Nucleus accumbens (tissue), 56 donors: ENCODE measurements around the gene LRCH1.

ENCODE experiments used
- DNase-seq, 56 donors: peaks; one replicate each; lab custom pipeline; 2025; lab: John Stamatoyannopoulos, UW

The LRCH1 gene

DNA sequence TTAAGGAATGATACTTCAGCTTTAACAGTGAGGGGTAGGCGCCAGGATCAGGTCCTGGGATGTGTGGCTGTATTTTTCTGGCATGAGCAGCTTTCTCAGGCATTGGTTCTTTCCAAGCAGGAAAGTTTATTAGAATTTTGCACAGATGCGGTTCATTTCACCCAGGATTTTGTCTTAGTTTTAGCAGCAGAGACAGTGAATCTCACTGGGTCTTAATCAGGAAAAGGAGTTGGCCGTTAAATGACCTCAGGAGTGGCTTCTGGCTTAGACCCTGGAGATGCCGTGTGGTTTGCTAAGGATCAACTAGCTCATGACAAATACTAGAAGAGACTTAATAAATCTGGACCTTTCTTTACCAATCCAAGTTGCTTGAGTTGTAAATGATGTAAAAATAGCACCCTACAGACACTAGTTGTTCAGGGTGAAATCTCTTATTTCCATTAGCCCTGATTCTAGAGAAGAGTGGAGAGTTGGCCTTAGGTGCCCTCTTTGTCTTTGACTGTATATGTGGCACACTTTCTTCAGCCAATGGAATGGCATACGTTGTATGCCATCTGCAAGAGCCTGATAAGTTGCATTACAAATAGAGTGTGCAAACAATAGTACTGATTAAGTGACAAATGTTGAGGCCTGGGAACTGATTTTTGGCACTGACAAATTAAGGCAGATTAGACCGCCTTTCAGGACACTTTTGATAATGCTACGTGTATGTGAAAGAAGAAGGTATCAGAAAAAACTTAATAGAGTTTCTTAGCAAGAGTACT lies 34.0 kb downstream of the LRCH1 start:
- no peak for DNase-seq

DNA sequence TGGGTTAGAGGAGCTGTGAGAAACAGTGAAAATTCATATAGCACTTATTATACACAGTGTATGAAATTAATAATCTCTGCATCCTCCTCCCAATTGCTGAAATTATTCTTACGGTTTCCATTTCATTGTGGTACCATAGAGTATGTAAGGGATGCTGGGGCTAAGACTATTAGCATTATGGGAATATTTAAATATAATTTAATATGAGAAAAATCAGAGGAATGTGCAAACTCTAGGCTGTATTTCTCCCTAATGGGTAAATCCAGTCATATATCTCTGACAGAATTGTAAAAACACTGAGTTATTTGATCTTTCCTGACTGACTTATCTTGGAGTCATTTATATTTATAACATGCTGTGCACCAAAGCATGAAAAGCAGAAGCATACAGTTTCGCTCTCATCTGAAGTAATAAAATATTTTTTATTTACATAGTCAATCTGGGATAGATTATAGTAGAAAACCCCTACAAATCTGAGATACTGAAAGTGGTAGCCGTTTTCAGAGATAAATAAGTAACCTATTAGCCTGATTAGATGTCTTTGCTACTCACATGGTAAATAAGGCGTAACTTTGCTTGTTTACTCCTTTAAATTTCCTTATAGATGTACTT lies 34.9 kb downstream of the LRCH1 start:
- no peak for DNase-seq

DNA sequence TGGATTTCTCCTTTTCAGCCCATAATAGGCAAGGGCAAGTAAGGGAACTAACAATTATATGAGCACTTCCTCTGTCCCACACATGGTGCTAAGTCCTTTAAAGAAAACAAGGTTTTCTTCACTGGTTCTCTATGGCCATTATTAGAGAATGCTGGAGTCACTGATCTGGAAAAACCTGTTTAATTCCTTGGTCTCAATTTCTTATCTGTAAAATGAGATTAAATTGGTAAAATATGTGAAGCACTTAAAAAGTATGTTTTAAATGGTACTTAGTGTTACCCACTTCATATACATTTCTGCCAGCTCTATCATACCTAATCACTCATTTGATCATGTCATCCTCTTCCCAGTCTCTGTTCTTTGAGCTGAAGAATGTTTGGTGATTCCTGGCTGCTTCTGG lies 39.4 kb downstream of the LRCH1 start:
- no peak for DNase-seq

DNA sequence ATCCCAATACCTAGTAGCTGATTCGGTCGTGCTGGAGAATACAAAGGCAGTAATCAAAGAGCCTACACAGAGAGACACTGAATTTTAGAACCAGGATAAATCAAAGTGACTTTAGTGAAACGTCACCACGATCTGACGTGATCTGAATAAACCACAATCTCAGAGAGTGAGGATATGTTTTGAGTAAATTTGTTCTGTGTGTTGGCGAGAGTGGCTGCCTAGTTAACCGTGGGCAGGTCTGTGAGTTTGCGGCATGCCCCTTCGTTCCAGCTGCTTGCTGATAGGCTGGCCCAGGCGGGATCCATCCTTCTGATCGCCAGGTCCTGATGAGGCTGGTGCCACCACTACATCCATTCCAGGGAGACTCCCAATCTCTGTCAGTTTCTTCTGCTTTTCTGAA lies 40.4 kb downstream of the LRCH1 start:
- no peak for DNase-seq

DNA sequence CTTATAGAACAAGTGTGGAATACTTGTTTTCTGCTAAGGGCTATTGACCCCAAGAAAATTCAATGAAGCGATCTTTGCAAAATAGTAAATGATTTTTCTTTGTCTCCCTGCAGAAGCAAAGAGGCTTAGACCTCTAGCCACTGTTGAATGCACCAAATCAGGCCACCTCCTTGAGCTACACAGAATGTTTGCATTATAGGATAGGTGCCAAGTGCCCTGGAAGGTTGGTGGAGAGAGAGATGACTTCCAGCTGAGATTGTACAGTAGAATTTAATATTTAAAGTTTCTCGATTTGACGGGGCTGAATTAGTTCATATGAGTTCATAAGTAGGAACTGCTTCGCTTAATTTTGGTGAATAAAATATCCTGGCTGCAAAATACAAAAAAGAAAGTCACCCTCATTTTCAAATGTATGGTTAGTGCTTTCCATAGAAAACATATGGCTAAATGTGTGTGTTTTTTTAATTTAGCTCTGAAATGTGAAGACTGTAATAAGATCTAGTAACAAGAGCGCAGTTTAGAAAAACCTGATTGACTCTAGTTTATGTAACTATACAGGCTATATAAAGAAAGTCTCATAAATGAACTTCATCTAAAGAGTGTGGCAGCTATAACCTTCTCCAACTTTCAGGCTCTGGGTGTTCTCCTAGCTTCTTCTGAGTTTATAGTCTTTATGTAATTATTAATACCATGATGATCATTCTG lies 41.6 kb downstream of the LRCH1 start:
- DNase-seq: no peak

DNA sequence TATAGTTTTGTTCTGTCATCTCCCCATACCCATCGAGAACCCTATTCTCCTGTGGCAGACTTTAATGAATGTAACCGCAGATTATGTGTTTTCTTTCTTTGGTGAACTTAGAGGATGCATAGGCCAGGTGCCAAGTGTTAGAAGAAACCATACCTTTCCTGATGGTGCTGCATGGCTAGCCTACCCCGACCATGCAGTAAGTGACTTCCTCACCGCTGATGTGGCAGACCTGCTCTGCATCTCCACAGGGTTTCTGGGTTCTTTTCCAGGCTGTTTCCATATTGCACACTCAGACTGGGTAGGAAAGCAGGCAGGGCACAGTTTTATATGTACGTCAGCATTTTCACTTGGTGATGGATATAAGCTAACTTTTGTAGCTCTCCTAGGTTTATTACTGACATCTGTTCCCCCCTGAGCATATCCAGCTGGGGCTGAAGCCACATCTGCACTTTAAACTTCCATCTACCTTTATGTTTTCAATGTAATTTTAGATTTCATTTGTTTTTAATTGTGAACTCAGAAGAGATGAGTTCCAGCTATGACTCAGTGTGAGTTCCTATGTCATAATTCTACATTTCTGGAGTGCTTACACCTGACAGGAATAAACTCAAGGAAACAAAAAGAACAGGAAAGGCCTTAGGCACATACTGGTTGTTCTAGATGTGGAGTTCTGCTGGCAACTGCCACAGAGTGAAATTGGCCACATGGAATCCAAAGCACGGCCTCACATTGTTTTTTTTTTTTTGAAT lies 42.3 kb downstream of the LRCH1 start:
- no peak for DNase-seq

DNA sequence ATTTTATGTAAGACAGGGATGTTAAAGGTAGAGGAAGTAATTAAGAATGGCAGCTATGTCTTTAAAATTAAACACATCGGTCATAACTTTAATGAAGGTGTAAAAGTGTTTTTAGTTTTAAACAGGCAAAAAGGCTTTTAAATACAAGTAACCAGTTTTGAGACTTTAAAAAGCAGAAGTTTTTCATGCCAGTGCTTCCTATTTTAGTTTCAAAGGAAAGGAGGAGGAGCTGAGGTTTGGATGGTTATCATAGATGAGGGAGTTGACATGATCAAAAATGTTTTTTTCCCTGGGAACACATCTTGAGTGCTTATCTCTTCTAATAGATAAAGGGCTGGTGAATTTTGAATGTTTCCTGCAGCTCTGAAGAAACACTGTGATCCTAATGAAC lies 42.9 kb downstream of the LRCH1 start:
- DNase-seq: no peak

DNA sequence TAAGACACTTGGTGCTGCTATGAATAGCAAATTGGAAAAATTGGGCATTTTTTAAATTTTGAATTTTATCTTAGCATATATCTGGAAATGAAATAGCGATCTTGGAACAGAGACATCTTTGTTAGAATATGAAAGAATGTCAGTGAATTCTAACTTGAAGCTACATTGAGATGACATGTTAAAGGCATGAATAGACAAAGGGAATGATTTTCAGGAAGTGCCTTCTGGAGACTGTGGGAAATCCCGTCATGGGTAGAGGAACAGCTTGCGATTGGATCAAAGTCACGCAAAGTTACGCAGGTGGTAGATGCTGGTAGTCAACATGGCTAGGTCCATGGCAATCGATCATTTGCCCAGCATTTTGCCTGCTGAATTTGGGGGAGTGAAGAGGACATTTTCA lies 43.5 kb downstream of the LRCH1 start:
- DNase-seq: no peak

DNA sequence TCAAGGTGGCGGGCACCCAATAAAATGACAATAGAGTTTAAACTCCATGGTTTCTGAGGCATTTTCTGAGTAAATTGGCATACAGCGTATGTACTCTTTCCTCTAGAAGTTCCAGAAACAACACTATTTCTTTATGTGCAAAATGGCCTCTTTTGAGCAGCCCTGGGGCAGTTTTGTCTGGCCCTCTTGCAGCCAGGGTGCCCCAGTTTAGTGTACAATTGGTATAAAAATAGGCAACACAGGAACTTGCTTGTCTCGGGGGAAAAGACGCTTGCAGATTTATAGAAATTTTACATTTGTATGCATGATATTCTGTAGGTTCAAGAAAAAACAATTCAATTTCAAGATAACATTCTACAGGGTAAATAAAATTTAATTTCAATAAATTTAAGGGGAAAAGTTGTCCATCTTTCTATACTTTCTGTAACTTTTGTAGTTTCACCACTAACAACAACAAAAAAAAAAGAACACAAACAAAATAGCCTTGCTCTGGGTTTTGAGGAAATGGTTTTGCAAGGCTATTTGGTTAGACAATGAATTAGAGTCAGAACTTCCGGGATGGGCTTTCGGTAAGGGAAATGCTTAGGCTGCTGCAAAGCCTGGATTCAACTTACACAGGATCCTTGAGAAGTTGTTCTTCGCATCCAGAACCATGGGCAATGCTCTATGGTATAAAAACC lies 45.3 kb downstream of the LRCH1 start:
- no peak for DNase-seq

DNA sequence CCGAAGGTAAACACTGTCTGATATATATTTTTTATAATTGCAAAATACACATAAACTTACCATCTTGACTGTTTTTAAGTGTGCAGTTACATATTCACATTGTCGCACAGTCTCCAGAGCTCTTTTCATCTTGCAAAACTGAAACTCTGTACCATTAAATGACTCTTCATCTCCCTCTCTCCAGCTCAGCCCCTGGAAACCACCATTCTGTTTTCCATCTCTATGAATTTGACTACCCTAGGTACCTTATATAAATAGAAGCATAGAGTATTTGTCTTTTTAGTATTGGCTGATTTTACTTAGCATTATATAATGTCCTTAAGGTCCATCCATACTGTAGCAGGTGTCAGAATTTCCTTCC lies 45.8 kb downstream of the LRCH1 start:
- DNase-seq: no peak

DNA sequence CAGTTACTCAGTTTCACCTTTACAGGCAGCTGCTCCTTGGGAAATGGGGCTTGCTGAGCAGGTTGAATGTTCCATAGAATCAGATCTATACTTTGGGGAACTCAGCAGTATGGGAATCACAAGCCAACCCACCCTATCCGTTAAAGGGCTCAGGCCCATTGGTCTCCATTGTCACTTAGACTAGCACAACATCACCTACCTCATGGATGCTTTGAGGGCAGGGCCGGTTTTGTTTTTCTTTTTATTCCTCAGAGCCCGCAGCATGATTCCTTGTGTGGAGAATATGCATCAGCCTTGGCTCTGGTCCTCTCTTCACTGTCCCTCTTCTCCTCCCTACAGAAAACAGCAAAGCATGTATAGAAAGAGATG lies 48.0 kb downstream of the LRCH1 start:
- no peak for DNase-seq

DNA sequence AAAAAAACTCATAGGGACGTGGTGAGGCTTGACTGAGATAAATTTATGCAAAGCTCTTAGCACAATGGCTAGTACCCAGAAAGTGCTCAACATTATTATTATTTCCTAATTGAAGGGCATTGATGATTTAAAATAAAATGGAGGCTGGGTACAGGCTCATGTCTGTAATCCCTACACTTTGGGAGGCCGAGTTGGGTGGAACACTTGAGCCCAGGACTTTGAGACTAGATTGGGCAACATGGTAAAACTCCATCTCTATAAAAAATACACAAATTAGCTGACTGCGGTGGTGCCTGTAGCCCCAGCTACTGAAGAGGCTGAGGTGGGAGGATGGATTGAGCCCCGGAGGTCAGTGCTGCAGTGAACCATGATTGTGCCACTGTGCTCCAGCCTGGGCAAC lies 49.6 kb downstream of the LRCH1 start:
- no peak for DNase-seq

DNA sequence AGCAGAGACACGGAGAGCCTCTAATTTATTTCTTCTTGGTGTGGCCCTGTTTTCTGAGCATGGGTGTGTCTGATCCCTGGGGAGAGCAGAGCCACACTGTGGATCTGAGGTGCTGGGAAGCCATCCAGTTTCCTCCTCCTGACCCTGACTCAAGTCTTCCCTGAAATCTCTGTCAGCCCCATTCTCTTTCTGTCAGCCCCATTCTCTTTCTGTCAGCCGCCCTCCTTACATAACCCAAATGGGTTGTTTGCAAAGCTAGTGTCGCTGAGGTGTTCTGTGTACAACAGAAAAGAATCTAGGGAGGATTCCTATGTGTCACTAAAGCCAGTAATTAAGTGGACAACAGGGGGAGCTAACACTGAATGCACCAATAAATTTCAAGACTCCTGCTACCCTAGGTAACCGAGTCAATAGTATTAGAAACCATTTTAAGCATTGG lies 50.2 kb downstream of the LRCH1 start:
- no peak for DNase-seq

DNA sequence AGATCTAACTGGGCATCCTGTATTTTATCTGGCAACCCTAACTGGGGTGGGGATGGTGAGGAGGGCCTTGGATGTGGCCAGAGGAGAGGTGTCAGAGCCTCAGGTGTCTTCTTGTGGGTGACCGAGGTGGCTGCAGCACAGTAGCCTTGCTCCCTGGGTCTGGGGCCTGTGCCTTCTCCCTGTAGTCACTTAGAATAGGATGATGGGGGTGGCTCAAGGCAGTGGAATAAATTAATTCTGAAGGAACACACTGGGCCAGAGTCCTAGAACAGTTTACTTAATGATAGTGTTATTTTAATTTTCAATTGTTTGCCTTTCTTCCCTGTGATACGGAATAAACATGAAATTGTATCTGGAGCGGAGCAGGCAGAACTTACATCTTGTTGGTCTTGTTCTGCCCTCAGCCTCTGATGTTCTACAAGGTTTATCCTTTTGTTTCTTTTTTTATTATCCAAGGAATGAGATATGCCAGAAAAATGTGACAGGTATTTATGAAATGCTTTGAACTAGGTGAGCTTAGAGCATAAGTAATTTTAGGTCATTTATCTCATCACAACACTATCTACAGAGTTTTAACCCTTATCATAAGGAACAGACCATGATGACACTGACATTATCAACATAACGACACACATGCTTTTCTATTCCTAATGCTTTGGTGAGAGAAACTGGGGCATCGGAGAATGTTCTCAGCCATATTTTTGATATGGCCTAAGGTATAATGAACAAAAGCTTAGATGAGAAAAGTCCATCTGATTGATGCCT lies 51.4 kb downstream of the LRCH1 start:
- no peak for DNase-seq

DNA sequence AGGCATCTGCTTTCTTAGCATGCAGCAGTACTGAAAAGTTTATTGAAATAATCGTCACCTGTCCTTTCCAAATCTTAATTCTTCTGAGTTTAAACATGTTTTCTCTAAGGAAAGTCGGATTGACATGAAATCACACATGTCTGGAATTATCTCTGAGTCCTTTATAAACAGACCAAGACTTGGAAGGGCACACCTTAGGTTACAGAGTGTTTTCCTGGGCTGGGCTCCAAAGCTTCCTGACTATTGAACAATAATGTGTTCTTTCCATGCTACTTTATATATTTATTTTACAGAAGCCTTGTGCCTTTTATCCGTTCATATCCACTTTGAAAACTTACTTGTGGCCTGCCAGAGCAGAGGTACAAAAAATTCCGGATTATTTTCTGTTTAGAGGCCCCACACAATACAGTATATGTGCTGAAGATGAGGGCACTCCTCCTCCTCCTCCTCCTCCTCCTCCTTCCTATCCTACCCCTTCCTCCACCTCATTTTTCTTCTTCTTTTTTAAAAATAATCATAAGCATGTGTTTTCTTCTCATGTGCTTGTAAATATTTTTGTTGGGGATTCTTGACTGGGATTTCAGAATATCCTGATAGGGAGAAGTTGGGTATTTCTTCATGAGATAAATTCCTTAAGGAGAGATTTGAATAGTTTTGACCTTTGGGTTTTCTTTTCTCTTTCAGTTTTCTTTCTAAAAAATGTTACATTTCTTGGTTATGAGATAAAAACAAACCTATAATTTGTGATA lies 52.3 kb downstream of the LRCH1 start:
- DNase-seq: no peak

DNA sequence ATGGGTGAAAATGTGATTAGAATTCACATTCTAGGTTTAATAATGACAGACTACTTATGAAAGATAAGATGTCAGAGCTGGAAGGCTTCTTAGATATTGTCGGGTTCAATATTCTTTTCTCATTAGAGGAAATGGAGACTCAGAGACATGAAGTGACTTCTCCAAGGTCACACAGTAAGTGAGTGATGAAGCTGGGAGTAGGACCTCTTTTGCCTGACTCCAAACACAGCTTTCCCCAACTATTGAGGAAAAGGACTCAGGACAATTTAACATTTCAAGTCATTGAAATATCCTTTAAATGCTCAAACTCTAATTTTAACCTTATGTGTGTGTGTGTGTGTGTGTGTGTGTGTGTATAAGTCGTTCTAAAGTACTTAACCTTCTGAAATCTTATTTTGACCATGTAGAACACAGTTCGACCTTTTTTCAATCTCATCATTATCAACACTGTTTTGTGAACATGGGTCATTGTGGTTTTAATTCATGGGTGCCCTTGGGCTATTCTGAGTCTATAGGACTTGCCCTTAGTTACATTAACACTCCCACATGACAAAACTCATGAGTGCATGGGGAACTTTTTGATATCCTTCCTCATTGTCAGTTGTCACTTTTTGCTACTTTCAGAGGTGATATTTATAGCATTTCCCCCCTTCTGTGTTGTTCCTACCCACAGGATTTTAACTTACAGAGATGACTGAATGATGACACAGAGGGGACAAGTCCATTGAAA lies 53.0 kb downstream of the LRCH1 start:
- peak in 1 of 56 donors; percentile 3 for DNase-seq

DNA sequence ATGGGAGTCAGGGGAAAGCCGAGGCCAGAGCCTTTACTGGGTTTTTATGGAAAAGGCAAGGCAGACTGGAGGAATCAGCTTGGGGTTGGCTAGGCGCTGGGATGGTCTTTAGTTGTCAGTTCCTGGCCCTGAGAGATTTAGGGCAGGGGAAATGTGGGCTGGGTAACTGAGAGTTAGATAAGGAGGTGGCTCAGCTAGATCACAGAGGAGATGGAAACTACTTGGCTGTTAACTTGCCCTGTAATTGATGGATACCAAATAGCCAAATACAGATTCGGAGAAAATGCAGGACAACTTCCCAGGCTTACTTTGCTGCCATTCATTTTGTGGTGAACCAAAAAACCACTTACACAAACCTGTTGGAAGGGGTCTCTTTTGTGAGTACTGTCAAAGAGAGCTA lies 54.0 kb downstream of the LRCH1 start:
- DNase-seq: no peak

DNA sequence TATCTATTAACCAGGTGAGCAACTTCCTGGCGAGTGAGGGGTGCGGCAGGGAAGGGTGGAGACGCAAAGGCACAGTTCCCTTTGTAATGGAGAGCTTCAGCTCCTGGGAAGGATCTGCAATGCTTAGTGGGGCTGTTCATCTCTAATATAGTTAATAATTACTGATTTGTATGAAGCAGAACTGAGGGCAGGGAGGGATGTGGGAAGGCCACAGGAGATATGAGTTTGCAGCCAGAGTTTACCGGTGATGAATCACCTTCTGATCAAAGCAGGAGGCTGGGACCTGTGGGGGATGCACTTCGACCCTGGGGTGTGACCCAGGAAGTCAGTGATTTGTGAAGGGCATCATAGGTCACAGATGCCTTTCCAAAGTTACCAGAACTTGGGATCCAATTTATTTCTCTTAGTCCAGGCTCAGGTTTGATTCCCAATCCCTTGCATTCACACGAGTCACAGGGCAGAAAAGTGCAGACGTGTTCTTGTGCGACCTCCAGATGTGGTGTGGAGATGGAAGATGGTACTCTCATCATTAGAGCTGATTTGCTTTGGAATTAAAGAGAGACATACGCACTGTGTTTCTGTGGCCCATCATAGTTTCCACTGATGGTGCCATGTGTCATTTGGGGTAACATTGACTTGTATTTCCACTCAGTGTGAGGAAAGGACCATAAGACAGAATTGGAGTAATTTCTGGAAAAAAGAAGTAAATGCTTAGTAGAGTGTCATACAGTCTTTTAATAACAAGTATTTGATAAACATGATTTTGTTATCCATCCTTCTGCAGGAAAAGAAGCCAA lies 55.0 kb downstream of the LRCH1 start:
- DNase-seq: no peak
